ENCODE data around the gene CLASRP.

DNA sequence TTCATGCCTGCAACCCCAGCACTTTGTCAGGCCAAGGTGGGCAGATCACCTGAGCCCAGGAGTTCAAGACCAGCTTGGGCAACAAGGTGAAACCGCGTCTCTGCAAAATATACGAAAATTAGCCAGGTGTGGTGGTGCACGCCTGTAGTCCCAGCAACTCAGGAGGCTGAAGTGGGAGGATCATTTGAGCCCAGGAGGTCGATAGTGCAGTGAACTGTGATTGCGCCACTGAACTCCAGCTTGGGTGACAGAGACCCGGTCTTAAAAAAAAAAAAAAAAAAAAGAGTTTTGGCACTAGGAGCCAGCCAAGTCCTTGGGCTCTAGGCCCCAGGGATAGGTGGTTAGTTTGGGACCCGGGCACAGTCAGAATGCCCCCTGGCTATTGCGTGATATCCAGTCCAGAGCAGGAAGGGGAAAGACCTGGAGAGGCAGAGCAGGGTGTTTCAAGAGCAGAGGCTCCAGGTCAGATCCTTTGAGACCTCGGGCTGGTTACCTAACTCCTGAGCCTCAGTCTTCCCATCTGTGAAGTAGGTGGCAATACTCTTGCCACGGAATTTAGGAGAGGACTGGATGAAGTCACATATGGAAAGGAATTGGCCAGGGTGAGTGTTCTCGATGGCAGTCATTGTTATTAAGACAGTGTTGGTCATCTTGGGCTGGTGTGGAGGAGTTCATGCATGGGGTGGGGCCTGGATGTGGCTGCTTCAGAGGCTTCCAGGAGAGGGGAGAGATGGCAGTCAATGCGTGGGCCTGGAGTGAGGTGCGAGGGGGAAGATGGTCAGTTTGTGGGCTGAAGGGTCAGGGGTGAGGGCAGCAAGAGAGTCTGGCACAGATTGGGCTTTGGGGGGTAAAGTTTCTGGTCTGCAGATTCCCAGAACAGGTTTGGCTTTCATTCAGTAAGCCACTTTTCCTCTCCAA, 56.9 kb downstream of the CLASRP start:
- TF ChIP-seq, protein P1, sequence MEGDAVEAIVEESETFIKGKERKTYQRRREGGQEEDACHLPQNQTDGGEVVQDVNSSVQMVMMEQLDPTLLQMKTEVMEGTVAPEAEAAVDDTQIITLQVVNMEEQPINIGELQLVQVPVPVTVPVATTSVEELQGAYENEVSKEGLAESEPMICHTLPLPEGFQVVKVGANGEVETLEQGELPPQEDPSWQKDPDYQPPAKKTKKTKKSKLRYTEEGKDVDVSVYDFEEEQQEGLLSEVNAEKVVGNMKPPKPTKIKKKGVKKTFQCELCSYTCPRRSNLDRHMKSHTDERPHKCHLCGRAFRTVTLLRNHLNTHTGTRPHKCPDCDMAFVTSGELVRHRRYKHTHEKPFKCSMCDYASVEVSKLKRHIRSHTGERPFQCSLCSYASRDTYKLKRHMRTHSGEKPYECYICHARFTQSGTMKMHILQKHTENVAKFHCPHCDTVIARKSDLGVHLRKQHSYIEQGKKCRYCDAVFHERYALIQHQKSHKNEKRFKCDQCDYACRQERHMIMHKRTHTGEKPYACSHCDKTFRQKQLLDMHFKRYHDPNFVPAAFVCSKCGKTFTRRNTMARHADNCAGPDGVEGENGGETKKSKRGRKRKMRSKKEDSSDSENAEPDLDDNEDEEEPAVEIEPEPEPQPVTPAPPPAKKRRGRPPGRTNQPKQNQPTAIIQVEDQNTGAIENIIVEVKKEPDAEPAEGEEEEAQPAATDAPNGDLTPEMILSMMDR (IDR thresholded peaks at IDR 0.05) = no peak
- no peak for TF ChIP-seq POLR2A (IDR thresholded peaks at IDR 0.05)

Measured in heart left ventricle (tissue), 13 donors.